WTC11 (cell line): ENCODE data around the gene SLIT3. TPM values are rescaled to one million over a fixed set of nuclear protein-coding genes. Genes with fewer than 3 reads are reported as not detected.

Experiments used
- ATAC-seq: fragments of 200-7000 bp; cut with Tn5 transposase; 2 replicates; pipeline ENCODE4 v1.10.0; 2021; ENCODE audit warnings: mild to moderate bottlenecking, moderate library complexity
- CTCF ChIA-PET: fragments of 300-600 bp; sonication (Branson Sonifier 250); formaldehyde crosslinking; loops from one replicate; lab custom pipeline; 2021; ENCODE audit warnings: antibody characterized with exemption; lab: Charles Lee
- POLR2A ChIA-PET: fragments of 350-600 bp; sonication (Branson Sonifier 250); formaldehyde crosslinking; loops from one replicate; lab custom pipeline; 2021; ENCODE audit warnings: antibody characterized with exemption; lab: Charles Lee
- DNase-seq: peaks from one replicate; pipeline ENCODE4 v3.0.0; 2021; ENCODE audit warnings: low spot score
- H3K27ac Mint-ChIP-seq: 2 replicates; pipeline ENCODE4 v1.8.0; 2021; ENCODE audit warnings: mixed read lengths
- H3K27me3 Mint-ChIP-seq: 2 replicates; pipeline ENCODE4 v1.8.0; 2021; ENCODE audit warnings: low read depth, mild to moderate bottlenecking, moderate library complexity, mixed read lengths
- H3K36me3 Mint-ChIP-seq: 2 replicates; pipeline ENCODE4 v1.8.0; 2021; ENCODE audit warnings: mixed read lengths
- H3K4me1 Mint-ChIP-seq: 2 replicates; pipeline ENCODE4 v1.8.0; 2022; ENCODE audit warnings: mixed read lengths
- H3K4me3 Mint-ChIP-seq: 2 replicates; pipeline ENCODE4 v1.8.0; 2021; ENCODE audit warnings: mild to moderate bottlenecking, moderate library complexity, mixed read lengths
- H3K9me3 Mint-ChIP-seq: 2 replicates; pipeline ENCODE4 v1.8.0; 2021; ENCODE audit warnings: mixed read lengths
- ARID4B ChIP-seq: sonication (generic); formaldehyde crosslinking; IDR thresholded peaks from 2 replicates; pipeline ENCODE4 v1.8.0; 2023; ENCODE audit warnings: missing genetic modification reagents, mild to moderate bottlenecking, borderline replicate concordance
- ATF1 ChIP-seq: sonication (generic); formaldehyde crosslinking; IDR thresholded peaks from 2 replicates; pipeline ENCODE4 v1.8.1; 2023; ENCODE audit warnings: mild to moderate bottlenecking, moderate library complexity, missing genetic modification reagents
- CREM ChIP-seq: sonication (generic); formaldehyde crosslinking; IDR thresholded peaks from 2 replicates; pipeline ENCODE4 v1.8.1; 2022; ENCODE audit warnings: mild to moderate bottlenecking, missing genetic modification reagents, moderate library complexity
- CTCF ChIP-seq: fragments of 200-600 bp; IDR thresholded peaks from 2 replicates; pipeline ENCODE4 v1.8.0; 2022; ENCODE audit warnings: antibody characterized with exemption
- E2F1 ChIP-seq: sonication (generic); formaldehyde crosslinking; IDR thresholded peaks from 2 replicates; pipeline ENCODE4 v1.8.0; 2022; ENCODE audit warnings: mild to moderate bottlenecking, missing genetic modification reagents
- E2F5 ChIP-seq: sonication (generic); formaldehyde crosslinking; IDR thresholded peaks from 2 replicates; pipeline ENCODE4 v1.8.1; 2022; ENCODE audit warnings: mild to moderate bottlenecking, moderate library complexity, missing genetic modification reagents
- FOXJ3 ChIP-seq: sonication (generic); formaldehyde crosslinking; IDR thresholded peaks from 2 replicates; pipeline ENCODE4 v1.9.0; 2021; ENCODE audit warnings: missing genetic modification reagents, mild to moderate bottlenecking, borderline replicate concordance
- HMGA2 ChIP-seq: fragments of 250-450 bp; sonication (Bioruptor Pico); IDR thresholded peaks from 2 replicates; pipeline ENCODE4 v1.4.0; 2021; ENCODE audit warnings: mild to moderate bottlenecking, moderate library complexity
- IRF2 ChIP-seq: sonication (generic); formaldehyde crosslinking; IDR thresholded peaks from 2 replicates; pipeline ENCODE4 v1.8.0; 2022; ENCODE audit warnings: low read depth, missing genetic modification reagents, borderline replicate concordance
- MXD4 ChIP-seq: fragments of 250-450 bp; sonication (Bioruptor Pico); IDR thresholded peaks from 2 replicates; pipeline ENCODE4 v1.8.0; 2021; ENCODE audit warnings: mild to moderate bottlenecking, moderate library complexity, borderline replicate concordance
- PRRX2 ChIP-seq: fragments of 250-450 bp; sonication (Bioruptor Pico); IDR thresholded peaks from 2 replicates; pipeline ENCODE4 v1.8.0; 2021; ENCODE audit warnings: mild to moderate bottlenecking
- STAT6 ChIP-seq: sonication (generic); formaldehyde crosslinking; conservative IDR thresholded peaks from 2 replicates; pipeline ENCODE4 v1.8.1; 2023; ENCODE audit warnings: mild to moderate bottlenecking, low read depth, missing genetic modification reagents, moderate library complexity
- TEAD1 ChIP-seq: sonication (generic); formaldehyde crosslinking; IDR thresholded peaks from 2 replicates; pipeline ENCODE4 v1.8.0; 2022; ENCODE audit warnings: mild to moderate bottlenecking, missing genetic modification reagents
- TP53 ChIP-seq: sonication (generic); formaldehyde crosslinking; IDR thresholded peaks from 2 replicates; pipeline ENCODE4 v1.8.1; 2023; ENCODE audit warnings: mild to moderate bottlenecking, missing genetic modification reagents
- USF2 ChIP-seq: sonication (generic); formaldehyde crosslinking; IDR thresholded peaks from 2 replicates; pipeline ENCODE4 v1.8.1; 2023; ENCODE audit warnings: mild to moderate bottlenecking, missing genetic modification reagents, moderate library complexity
- ZNF219 ChIP-seq: sonication (generic); formaldehyde crosslinking; IDR thresholded peaks from 2 replicates; pipeline ENCODE4 v1.8.0; 2023; ENCODE audit warnings: missing genetic modification reagents, mild to moderate bottlenecking, borderline replicate concordance
- ZNF512 ChIP-seq: sonication (generic); formaldehyde crosslinking; IDR thresholded peaks from 2 replicates; pipeline ENCODE4 v1.8.1; 2022; ENCODE audit warnings: missing genetic modification reagents, borderline replicate concordance
- total RNA-seq: library from RNA; stranded (reverse); gene quantifications from 3 replicates; pipeline ENCODE4 v1.2.3, GENCODE V29; 2021

Gene SLIT3
- total RNA-seq, 1 experiment from 2014 or later = 1.9 TPM

- DNase-seq (no peak), ATAC-seq (no peak)
- Mint-ChIP-seq H3K4me1 (no peaks in the 10 kb centered on the region), H3K4me3 (no peak overlapping the region), H3K27ac (no peak overlapping the region), H3K36me3 (no peaks in the 10 kb centered on the region), H3K27me3 (peaks cover 4% of the 10 kb centered on the region; the same call in 1 of the 2 replicates), H3K9me3 (no peaks in the 10 kb centered on the region)
- TF ChIP-seq TP53 (CRISPR knock-in tag) = no peak
- TF ChIP-seq ATF1 = no peak
- no peak for TF ChIP-seq STAT6 (CRISPR knock-in tag)
- no peak for TF ChIP-seq TEAD1 (CRISPR knock-in tag)
- TF ChIP-seq PRRX2 (CRISPR knock-in tag) = no peak
- TF ChIP-seq E2F1 (CRISPR knock-in tag) = no peak
- no peak for TF ChIP-seq FOXJ3 (CRISPR knock-in tag)
- TF ChIP-seq ZNF219 (CRISPR knock-in tag) = no peak
- no peak for TF ChIP-seq CTCF
- no peak for TF ChIP-seq ZNF512
- no peak for TF ChIP-seq ARID4B (CRISPR knock-in tag)
- TF ChIP-seq CREM (CRISPR knock-in tag) = no peak
- no peak for TF ChIP-seq MXD4
- no peak for TF ChIP-seq IRF2 (CRISPR knock-in tag)
- TF ChIP-seq E2F5 (CRISPR knock-in tag) = no peak
- TF ChIP-seq USF2 (CRISPR knock-in tag) = no peak
- no peak for TF ChIP-seq HMGA2
- CTCF ChIA-PET = no interaction called here
- POLR2A ChIA-PET = no interaction called here
Observed at GRCh38 chr5:168613396-168613795, 687.5 kb downstream of the SLIT3 start.
